Thyroid gland (tissue), 4 donors: ENCODE results near the gene UPF1.

ENCODE experiments used
- POLR2A ChIP-seq, 2 donors: fragments of 450-650 bp; IDR thresholded peaks; one replicate each; pipeline ENCODE4 v1.6.1; 2017; ENCODE audit warnings: antibody characterized with exemption in 2 of 2, mild to moderate bottlenecking in 2 of 2, moderate library complexity in 1 of 2
- TF ChIP-seq, protein P1 (sequence below), 6 experiments: fragments of 200-600 bp in 3 of 6; fragments of 450-650 bp in 3 of 6; sonication (generic) in 3 of 6; IDR thresholded peaks; one replicate each; pipeline ENCODE4 v1.5.1; 2016 to 2019; ENCODE audit warnings: antibody characterized with exemption in 6 of 6, mild to moderate bottlenecking in 2 of 6, inconsistent platforms in 1 of 6, moderate library complexity in 1 of 6

DNA sequence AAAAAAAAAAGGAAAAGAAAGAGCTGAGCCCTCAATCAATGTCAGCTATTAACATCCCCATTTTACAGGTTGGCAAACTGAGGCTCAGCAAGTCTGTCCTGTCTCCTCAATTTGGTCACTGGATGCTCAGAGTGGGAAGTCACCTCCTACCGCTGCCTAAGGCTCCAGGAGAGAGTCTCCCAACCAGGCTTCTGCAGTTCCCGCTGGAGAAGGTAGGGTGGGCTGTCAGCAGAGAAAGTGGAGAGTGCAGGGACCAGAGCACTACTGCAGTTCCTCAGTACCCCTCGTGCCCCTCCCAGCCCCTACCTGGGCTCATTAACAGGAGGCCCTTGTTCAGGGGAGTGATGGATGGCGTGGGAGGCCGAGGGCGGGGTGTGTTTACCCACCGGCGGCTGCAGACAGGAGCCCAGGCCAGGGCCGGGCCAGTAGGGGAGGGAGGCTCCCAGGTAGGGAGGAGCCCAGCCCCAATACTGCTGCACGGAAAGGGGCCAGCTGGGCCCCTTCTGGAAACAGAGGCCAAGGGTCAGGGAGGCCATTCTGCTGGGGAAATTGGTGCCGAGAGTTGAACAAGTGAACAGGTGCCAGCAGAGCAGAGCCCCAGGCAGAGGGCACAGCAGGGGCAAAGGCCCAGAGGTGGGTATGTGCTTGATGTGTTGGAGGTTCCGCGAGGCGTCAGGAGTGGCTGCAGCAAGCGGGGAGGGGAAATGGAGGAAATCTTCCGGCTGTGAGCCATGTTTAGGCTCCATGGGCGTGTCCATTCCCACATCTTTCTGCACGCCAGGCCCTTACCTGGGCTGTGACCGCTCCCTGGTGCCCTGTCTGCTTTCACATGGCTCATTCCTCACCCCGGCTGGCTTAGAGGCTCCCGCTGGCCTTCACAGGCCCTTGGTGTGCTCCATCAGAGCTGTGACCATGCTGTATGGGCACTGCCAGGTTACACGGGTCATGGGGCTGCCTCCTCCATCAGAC is 33.1 kb upstream of the UPF1 start:
- TF ChIP-seq POLR2A (IDR thresholded peaks at IDR 0.05) = no peak
- TF ChIP-seq, protein P1, sequence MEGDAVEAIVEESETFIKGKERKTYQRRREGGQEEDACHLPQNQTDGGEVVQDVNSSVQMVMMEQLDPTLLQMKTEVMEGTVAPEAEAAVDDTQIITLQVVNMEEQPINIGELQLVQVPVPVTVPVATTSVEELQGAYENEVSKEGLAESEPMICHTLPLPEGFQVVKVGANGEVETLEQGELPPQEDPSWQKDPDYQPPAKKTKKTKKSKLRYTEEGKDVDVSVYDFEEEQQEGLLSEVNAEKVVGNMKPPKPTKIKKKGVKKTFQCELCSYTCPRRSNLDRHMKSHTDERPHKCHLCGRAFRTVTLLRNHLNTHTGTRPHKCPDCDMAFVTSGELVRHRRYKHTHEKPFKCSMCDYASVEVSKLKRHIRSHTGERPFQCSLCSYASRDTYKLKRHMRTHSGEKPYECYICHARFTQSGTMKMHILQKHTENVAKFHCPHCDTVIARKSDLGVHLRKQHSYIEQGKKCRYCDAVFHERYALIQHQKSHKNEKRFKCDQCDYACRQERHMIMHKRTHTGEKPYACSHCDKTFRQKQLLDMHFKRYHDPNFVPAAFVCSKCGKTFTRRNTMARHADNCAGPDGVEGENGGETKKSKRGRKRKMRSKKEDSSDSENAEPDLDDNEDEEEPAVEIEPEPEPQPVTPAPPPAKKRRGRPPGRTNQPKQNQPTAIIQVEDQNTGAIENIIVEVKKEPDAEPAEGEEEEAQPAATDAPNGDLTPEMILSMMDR (IDR thresholded peaks at IDR 0.05) = no peak
